Hippocampal formation (tissue), 2 donors: ENCODE data around the gene AGR3.
A peak's percentile ranks its signal among the peaks of the same experiment; 100 is the strongest.

ENCODE experiments used
- DNase-seq, 2 donors: peaks; one replicate each; lab custom pipeline; 2025; lab: John Stamatoyannopoulos, UW

Gene AGR3

DNA sequence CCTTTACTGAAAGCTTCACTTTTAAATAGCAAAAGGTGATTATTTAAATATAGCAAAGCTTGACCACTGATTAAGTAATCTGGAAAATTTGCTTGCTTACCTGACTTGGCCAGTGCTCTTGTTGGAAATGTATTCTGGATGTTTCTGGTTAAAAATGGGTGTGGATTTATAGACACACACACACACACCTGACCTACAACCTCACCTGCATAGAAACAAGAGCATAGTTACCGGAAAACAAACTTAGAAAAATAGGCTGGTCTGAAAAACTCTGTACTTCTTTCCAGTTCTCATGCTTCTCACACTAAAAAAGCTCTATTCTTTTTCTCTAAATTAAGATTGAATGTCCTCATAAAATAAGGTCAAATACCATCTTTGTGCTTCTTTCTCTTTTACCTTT, at the start of gene AGR3:
AGR3 (minus strand) TSS at position 140 of the 400 bp plus-strand sequence. CDS start 3,365 bp downstream, outside the sequence.
- DNase-seq = no peak

DNA sequence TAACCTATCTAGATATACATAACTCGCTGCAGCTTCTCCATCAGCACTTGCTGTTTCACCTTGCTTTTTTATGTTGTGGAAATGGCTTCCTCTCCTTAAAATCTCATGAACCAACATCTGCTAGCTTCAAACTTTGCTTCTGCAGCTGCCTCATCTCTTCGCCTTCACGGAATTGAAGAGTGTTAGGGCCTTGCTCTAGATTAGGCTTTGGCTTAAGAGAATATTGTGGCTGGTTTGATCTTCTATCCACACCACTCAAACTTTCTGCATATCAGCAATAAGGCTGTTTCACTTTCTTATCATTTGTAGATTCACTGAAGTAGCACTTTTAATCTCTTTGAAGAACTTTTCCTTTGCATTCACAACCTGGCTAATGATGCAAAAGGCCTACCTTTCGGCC, 49.2 kb upstream of the AGR3 start:
- DNase-seq = no peak

DNA sequence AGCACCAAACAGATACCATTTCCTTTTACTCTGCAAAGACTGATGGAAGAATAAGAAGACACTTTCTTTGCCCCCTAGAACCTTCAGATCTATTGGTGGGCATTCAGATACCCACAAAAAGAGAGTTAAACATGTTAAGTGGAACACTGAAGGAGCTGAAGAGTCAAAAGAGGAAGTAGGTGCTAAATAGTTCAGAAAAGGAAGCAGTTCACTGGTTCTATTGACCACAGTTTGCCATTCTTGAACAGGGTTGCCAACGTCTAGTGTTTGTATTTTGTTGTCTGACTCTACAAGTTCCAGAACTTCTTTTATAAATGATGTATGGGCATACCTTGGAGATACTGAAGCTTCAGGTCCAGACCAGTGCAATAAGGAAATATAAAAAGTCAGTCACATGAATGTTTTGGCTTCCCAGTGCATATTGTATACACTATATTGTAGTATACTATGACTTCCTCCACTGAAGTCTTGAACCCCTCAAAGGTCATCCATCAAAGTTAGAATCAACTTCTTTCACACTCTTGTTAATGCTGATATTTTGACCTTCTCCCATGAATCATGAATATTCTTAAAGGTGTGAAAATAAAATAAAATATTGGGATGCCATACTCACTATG, 47.5 kb upstream of the AGR3 start:
- DNase-seq = no peak

DNA sequence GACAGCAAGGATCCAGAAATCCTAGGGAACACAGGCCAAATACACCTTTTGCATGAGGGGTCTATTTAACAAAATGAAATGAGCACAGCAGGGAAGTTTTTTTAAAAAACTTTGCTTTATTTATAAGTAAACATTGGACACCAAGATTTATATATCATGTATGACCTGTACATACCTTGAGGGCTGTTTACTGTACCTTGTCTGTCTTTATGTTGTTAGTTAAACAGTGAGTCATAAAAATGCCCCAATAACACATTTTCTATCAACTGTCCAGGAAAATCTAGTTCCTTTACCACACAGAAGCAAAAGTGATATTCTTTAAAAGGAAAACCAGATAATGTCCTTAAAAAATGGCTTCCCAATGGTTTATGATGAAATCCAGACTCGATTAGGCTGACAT, 45.1 kb upstream of the AGR3 start:
- no peak for DNase-seq

DNA sequence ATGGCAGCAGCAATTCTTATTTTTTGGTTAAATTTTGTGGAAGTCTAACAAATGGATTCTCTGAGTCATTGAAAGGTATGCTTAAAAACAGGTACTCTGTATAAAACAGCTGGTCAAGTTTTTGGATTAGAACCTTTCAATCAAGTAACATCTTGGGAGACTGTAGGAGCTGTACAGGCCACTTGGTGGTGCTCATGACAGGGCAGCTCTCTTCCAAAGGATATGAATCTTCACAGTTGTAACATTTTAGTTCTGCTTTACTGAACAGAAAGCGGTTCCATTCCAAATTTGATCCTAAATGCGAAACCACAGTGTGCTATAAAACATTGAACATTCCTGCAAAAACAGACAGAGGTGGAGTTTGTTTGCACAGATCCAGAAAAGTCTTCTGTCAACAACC, 44.5 kb upstream of the AGR3 start:
- DNase-seq = peak in 1 of 2 donors; percentile 20

DNA sequence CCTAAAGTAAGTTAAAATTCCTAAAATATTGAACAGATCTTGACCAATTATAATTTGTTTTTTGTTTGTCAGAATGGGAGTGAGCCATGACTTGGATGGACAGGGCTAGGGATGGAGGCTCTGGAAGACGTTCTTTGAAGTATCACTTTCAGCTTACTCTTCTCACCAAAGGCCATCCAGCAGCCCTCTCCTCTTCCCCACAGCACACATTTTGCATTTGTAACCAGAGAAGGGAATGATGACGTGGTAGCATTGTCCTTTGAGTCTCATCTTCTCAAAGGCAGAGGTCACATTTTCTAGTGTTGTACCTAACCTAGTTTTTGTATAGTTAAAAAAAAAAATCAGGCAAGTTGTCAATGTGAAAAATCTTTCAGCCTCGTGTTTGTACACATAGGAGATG, 43.8 kb upstream of the AGR3 start:
- no peak for DNase-seq

DNA sequence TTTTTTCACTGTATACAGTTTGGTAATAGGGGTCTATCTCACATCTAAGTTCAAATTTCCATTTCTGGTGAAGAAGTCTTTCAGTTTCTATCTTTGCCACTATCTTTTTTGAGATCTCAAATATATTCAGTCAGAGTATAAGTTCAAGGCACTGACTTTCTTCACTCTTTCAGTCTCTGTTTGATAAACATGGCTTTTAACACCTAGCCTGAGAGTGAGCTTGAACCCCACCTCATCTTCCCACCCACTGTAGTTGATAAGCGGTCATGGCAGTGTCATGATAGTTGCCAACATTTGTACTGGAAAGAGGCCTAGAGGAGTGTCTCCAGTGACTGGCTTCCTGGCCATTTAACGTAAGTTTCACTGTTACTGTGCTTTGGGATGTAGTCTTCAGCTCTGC, 41.2 kb upstream of the AGR3 start:
- DNase-seq = no peak

DNA sequence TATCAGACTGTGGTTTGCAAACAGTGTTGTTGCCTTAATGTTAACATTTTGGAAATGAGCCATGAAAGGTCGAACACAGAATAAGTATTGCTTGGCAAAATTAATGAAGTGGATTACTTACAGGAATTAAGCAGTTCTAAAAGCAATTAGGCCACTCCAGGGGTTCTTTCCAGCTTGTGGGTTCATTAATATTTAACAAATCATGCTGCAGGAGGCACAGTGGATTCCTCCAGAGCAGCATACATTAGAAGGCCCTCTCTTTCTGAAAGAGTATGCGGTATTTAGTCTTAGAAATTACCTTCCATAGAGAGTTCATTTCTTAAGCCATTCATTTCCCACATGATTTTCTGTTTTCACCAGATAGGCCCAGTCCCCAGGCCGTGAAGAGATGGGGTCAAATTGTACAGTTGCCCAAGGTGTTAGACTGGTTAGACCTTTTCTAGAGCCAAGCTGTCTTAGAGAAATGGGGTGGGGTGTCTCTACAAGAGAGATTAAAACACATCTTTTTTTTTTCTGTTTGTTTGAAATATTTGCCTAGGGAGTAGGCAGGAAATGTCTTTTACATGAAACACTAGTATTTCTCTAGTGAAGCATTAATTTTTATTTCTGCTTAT, 40.0 kb upstream of the AGR3 start:
- no peak for DNase-seq

DNA sequence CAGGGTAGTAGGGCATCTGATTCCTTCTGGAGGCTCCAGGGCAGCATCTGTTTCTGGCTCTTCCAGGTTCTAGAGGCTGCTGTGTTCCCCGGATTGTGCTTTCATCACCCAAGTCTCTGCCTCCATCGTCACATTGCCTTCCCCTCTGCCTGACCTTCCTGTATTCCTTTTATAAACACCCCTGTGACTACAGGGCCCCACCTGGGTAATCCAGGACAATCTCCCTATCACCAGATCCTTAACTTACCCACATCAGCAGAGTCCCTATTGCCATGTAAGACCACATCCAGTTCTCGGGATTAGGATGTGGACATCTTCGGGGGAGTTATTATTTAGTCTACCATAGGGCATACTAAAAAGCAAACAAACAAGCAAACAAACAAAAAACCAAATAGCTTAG, 39.4 kb upstream of the AGR3 start:
- DNase-seq = no peak

DNA sequence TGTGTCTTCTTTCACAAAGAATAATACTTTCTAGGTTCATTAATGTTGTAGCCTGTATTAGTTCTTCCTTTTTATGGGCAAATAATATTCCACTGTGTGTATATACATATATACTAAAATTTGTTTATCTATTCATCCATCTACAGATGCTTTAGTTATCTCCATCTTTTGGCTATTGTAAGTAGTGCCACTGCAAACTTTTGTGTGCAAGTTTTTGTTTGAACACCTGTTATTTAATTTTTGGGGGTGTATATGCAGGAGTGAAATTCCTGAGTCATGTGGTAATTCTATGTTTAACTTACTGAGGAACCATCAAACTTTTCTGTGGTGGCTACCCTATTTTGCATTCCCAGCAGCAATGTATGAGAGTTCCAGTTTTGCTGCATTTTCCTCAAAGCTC, 37.7 kb upstream of the AGR3 start:
- no peak for DNase-seq

DNA sequence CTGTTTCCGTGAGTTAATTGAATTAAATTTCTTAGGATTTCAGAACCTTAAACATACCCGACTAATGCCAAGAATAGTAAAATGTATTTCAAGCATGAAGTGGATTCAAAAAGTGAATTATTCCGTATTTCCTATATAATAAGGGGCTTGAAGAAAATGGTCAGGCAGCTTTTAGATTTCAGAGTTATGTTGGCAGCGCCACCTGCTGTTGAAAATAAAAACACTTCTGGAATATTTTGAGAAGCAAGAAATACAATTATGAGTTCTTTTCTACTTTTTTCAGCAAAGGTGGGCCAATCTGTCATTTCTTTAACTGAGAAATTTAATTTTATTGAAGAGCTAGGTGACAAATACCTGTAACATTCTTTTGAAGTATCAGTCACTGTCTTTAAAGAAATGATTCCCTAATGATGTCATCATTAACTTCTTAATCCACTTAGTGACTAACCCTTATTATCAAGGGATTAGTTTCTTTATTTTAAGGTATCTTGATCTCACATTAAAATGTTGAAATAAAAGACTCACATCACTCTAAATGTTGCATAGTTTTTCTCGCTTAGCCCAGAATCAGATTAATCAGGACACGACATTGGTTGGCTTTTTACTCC, 36.6 kb upstream of the AGR3 start:
- DNase-seq = peak in 1 of 2 donors; percentile 51

DNA sequence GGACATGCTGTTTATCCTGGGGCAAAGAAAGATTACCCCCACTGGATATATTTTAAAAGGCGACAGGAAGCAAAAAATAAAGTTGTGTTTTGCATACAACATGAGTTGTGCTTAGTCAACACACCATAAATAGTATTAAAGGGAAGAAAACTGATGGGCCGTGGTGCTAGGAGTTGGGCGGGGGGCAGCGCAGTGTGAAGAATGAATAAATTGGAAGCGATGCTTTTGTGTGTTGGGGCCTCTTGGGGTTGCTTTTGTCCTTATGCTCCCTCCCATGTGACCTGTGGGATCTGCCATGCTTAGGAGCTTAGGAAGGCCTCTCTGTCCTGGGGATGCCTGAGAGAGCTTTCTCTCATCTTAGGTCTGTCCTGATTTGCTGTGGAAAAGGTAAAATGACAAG, 35.0 kb upstream of the AGR3 start:
- no peak for DNase-seq

DNA sequence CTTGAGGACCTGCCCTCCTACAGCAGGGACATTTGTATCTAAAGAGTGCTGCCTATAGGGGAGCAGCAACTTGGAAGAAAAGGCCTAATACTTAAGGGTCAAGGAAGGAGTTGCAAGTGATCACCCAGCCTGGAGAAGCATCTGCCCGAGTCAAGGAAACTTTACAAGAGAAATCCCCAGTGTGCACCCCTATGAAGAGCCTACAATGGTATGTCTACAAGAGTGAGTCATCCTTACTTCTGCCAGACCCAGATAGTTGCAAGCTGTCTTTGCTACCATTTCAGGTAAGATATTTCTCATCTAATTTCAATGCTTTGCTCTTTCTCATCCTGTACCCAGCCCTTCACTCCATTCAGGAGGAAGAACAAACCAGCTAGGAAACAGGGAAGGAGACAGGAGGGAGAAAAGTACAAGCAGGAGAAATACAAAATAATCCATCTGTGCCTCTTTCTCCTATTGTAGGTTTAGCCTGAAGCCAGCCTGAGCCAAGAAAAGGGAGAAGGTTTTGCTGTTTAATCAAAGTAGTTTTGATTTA, 34.4 kb upstream of the AGR3 start:
- DNase-seq = no peak

DNA sequence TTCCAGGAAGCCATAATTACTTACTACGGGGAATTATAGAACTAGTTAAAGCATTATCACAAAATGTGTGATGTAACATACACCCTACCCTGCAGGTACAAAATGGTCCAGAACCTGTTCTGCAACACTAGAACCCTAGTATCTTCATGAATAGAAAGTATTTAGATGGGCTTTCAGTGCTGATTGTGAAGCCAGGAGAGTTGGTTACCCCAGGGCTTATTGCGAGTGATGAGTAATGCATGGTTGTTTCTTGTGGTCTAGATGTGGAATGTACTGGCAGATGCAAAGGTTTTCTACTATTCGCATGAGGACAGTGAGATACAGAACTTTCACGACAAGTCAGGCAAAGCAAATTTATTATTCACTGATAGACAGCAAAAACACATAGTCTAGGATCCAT, 33.6 kb upstream of the AGR3 start:
- no peak for DNase-seq

DNA sequence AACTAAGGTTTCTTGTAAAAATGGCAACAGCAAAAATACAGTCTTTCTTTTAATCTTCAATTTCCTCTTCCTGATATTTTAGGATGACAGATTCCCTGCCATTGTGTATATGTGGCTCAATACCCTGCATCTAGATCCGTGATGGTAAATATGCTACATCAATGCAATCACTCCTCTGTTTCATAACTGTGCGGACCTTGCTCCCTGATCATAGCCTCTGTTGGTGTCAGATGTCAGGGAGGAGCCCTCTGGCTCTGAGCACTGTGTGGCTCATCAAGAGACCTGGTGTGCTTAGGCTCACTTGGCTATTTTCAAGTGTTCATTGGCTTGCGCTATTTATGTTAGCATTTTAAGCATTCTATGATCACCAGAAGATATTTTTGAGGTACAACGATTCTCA, 33.0 kb upstream of the AGR3 start:
- DNase-seq = no peak

DNA sequence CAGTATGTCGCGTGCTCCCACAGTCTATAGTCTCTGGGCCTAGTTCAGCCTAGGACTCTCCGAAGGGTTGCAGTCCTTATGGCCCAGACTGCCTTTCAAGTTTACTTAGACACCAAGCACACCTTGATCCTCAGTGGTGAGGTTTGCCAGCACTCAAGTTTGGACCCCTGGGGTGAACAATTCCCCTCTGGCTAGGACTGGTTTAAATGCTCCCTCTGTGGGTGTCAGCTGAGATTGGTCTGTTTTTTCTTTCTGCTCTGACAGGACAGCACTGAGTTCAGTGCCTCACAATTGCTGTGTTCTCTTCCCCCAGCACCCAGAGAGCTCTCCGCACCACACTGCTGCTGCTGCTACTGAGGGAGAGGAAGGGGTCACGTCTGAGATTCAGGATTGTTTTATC, 31.9 kb upstream of the AGR3 start:
- no peak for DNase-seq

DNA sequence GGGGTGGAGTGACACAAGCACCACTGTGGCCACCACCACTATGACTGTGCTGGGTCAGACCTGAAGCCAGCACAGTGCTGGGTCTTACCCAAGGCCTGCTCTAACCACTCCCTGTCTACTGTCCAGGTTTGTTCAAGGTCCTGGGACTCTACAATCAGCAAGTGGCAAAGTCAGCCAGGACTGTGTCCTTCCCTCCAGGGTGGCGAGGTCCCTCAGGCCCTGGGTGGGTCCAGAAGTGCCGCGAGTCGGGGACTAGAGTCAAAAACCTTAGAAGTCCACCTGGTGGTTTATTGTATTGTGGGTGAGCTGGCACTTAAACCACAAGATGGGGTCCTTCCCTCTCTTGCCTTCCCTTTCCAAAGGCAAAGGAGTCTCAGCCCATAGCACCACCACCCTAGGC, 30.8 kb upstream of the AGR3 start:
- DNase-seq = no peak

DNA sequence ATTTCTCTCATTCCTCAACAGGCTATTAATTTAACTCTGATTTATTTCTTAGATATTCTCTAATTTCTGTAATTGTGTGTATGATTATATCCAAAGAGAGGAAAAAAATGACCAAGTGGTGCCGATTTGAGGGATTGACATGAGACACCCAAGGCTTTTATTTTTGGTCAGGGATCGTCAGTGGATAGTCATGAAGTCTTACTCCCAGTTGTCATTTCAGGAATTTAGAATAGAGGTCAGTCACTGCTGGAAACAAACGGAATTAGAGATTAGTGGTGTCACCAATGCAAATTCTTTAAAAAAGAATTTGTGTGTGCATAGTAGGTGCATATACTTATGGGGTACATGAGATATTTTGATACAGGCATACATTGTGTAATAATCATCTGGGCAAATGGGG, 26.8 kb upstream of the AGR3 start:
- no peak for DNase-seq

DNA sequence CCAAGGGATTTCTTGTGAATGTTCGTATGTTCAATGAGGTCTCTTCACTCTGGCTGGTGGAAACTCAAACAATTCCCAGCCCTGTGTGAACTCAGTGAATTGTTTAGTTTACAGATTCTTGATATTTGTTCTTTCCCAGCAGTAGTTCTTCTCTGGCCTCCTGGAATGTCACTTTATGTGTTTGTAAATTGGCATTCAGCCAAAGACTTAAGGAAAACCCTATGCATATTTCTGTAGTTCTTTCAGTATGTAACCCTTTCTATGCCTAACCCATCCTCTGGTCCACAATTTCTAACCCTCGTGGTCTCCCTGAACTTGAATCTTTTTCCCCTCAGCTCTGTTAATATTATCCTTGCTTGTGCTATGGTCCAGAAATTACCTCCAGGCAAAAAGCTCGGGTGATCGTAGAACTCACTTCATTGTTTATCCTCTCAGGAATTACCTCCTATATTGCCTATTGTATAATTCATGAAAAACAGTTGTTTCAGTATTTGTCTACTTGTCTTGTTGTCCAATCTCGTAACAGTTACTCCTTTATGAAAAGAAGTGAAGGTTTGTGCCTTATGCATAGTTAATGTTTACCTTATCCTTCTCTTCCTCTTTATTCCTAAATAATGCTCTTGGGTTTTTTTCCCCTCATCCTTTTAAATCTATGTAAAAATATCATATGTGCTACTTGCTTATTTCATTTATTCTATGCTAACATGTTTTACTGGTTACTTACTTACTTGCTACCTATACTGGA, 23.7 kb upstream of the AGR3 start:
- DNase-seq = no peak

DNA sequence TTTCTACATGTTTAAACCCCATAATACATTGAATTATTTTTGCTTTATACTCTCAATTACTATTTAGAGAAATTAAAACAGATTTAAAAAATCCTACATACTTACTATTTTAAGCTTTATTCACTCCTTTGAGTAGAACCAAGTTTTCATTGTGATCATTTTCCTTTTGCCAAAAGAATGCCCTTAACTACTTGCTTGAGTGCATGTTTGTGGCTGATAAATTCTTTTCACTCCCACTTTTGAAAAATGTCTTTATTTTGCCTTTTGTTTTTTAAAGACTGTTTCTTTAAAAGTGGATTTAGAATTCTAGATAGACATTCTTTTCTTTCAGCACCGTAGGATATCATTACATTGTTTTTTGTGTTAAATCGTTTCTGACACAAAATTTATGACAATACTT, 22.3 kb upstream of the AGR3 start:
- no peak for DNase-seq

DNA sequence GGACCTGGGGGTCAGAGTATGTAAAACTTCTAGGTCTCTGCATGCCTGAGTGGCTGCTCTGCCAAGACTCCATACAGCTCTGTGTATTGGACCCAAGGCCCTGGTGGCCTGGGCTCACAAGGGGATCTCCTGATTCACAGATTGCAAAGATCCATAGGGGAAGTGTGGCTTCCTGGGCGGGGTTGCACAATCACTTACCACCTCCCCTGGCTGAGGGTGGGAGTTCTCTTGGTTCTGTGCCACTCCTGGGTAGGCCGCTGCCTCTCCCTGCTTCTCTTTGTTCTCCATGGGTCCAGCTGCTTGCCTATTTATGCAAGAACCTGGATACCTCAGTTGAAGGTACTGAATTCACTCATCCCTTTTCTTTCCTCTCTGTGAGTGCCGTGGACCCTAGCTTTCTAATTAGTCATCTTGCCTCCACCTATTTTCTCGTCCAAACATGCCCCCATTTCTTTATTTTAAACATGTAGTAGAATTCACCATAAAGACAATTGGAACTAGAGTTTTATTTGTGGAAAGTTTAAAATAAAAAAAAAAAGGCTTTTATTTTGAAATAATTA, 18.5 kb upstream of the AGR3 start:
- no peak for DNase-seq

DNA sequence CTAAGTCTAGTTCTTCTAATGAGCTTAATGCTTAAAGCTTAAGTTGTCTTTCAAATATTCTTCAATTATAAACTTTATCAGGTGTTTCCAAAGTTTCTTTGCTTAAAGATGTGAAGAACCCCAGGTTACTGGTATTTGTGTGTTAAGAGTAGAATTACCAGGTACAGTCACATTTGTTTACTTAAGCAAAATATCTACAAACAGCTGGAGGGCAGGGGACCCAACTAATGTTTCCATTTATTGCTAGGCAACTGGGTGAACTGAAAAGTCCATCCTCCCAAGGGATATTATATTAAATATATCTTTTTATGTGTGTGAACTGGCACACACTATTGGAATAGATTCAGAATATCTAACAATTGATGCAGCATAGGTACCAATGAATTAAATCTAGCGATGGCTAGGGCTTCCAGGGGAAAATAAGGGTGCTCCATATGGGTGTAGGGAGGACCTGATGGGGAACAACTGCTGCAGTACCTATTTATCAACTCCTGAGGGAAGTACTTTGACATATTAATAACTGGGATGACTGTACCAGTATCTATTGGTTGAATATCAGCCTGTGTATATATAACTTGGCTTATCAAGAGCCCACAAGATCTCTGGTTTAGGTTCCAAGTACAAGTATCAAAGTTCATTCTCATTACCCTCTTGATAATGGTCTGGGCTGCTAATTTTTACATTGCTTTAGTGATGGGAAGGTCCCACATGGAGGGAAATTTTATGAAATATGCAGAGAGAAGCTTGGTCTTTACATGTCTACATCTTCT, 10.3 kb upstream of the AGR3 start:
- no peak for DNase-seq
